Measurements from ENCODE around the gene GDPD4.

GRCh38 chr11:77173494-77173893 lies 128.0 kb downstream of the GDPD4 start:
- TF ChIP-seq CTCF (IDR thresholded peaks at IDR 0.05) = no peak
- no peak for TF ChIP-seq POLR2A (IDR thresholded peaks at IDR 0.05)

Measured in uterus (tissue), 2 donors.